HepG2 (cell line): ENCODE results near the gene DTX2. TPM values are rescaled to one million over a fixed set of nuclear protein-coding genes. Genes with fewer than 3 reads are reported as not detected.
A peak's percentile ranks its signal among the peaks of the same experiment; 100 is the strongest.
"Not testable (repeated sequence)": the region's sequence is repeated elsewhere in the genome, so short reads cannot be mapped to it uniquely, and the experiment has no call there.

ENCODE experiments used
- ARNTL ChIP-seq: sonication (generic); formaldehyde crosslinking; IDR thresholded peaks from 2 replicates; pipeline ENCODE4 v1.4.0; 2020; ENCODE audit warnings: mild to moderate bottlenecking, missing genetic modification reagents
- CBFB ChIP-seq: sonication (generic); formaldehyde crosslinking; IDR thresholded peaks from 2 replicates; pipeline ENCODE4 v1.4.0; 2020; ENCODE audit warnings: missing genetic modification reagents
- CREB1 ChIP-seq, 2 experiments: fragments of 450-650 bp in 1 of 2; IDR thresholded peaks; 2 replicates each; pipeline ENCODE4 v1.6.1; 2016 to 2017; ENCODE audit warnings: control low read depth in 1 of 2, mild to moderate bottlenecking in 1 of 2, missing compliant biosample characterization in 1 of 2, missing genetic modification characterization in 1 of 2
- ETV5 ChIP-seq: IDR thresholded peaks from 2 replicates; pipeline ENCODE4 v1.6.1; 2018; ENCODE audit warnings: missing biosample characterization, missing genetic modification reagents, inconsistent platforms, borderline replicate concordance
- HOXA7 ChIP-seq: sonication (generic); formaldehyde crosslinking; IDR thresholded peaks from 2 replicates; pipeline ENCODE4 v1.8.1; 2022; ENCODE audit warnings: mild to moderate bottlenecking, missing genetic modification reagents, moderate library complexity
- KLF9 ChIP-seq: IDR thresholded peaks from 2 replicates; pipeline ENCODE4 v1.6.1; 2016; ENCODE audit warnings: low read depth
- NCOA1 ChIP-seq: sonication (generic); formaldehyde crosslinking; IDR thresholded peaks from 2 replicates; pipeline ENCODE4 v1.9.0; 2021; ENCODE audit warnings: missing genetic modification reagents
- NCOA2 ChIP-seq: sonication (generic); formaldehyde crosslinking; IDR thresholded peaks from 2 replicates; pipeline ENCODE4 v1.8.0; 2022; ENCODE audit warnings: inconsistent platforms
- NFKB2 ChIP-seq: sonication (generic); formaldehyde crosslinking; IDR thresholded peaks from 2 replicates; pipeline ENCODE4 v1.4.0; 2020; ENCODE audit warnings: missing genetic modification reagents, borderline replicate concordance
- ZBTB3 ChIP-seq: sonication (generic); formaldehyde crosslinking; IDR thresholded peaks from 2 replicates; pipeline ENCODE4 v1.4.0; 2020; ENCODE audit warnings: low read depth, mild to moderate bottlenecking, moderate library complexity, missing genetic modification reagents, borderline replicate concordance
- ZNF160 ChIP-seq: sonication (generic); formaldehyde crosslinking; IDR thresholded peaks from 2 replicates; pipeline ENCODE4 v1.8.0; 2022; ENCODE audit warnings: mild to moderate bottlenecking, inconsistent platforms, missing genetic modification reagents
- ZNF335 ChIP-seq: sonication (generic); formaldehyde crosslinking; IDR thresholded peaks from 2 replicates; pipeline ENCODE4 v1.4.0; 2020; ENCODE audit warnings: missing genetic modification reagents
- ZNF598 ChIP-seq: sonication (generic); formaldehyde crosslinking; IDR thresholded peaks from 2 replicates; pipeline ENCODE4 v1.5.1; 2020; ENCODE audit warnings: mild to moderate bottlenecking, missing genetic modification reagents, borderline replicate concordance
- ZSCAN20 ChIP-seq: sonication (generic); formaldehyde crosslinking; IDR thresholded peaks from 2 replicates; pipeline ENCODE4 v1.4.0; 2020; ENCODE audit warnings: missing genetic modification reagents, mild to moderate bottlenecking, borderline replicate concordance
- ZSCAN22 ChIP-seq: sonication (generic); formaldehyde crosslinking; IDR thresholded peaks from 2 replicates; pipeline ENCODE4 v1.4.0; 2020; ENCODE audit warnings: mild to moderate bottlenecking, missing genetic modification reagents
- polyA plus RNA-seq, 8 experiments: library from polyadenylated mRNA; depleted of rRNA in 3 of 8; stranded (reverse) in 7 of 8; unstranded in 1 of 8; fragments of >200 nt; fragmentation: Illumina TruSeq in 4 of 8; extraction: Trizol in 4 of 8; gene quantifications; 2 replicates each; pipeline versions ENCODE4 v1.2.1 to v1.2.3, GENCODE V29; 2011 to 2016; ENCODE audit warnings: low read depth in 4 of 8, missing spikeins in 1 of 8, mixed read lengths in 1 of 8; ENCODE audit not compliant: insufficient read depth in 1 of 8
- total RNA-seq, 5 experiments: library from RNA; depleted of rRNA; stranded (reverse); fragments of >200 nt; fragmentation: Illumina TruSeq; extraction: Trizol; gene quantifications; 2 replicates each; pipeline ENCODE4 v1.2.3, GENCODE V29; 2016; ENCODE audit warnings: low read depth in 1 of 5
- TF ChIP-seq, protein P1 (sequence below): sonication (generic); formaldehyde crosslinking; conservative IDR thresholded peaks from 2 replicates; pipeline ENCODE4 v1.4.0; 2020; ENCODE audit warnings: mild to moderate bottlenecking, missing genetic modification reagents, moderate library complexity
- TF ChIP-seq, protein P2 (sequence below): sonication (generic); formaldehyde crosslinking; IDR thresholded peaks from 2 replicates; pipeline ENCODE4 v1.4.0; 2020; ENCODE audit warnings: missing genetic modification reagents
- TF ChIP-seq, protein P3 (sequence below): conservative IDR thresholded peaks from 2 replicates; pipeline ENCODE4 v1.6.1; 2018; ENCODE audit warnings: missing genetic modification reagents
- TF ChIP-seq, protein P4 (sequence below): sonication (generic); formaldehyde crosslinking; IDR thresholded peaks from 2 replicates; pipeline ENCODE4 v1.4.0; 2020; ENCODE audit warnings: mild to moderate bottlenecking, low read depth, missing genetic modification reagents

DTX2 gene
- total and polyA plus RNA-seq, 2 of the 13 experiments (the other 11 are each of a cell fraction or from before 2014, with no cell fraction given), result 5.5 to 6.2 TPM

DNA sequence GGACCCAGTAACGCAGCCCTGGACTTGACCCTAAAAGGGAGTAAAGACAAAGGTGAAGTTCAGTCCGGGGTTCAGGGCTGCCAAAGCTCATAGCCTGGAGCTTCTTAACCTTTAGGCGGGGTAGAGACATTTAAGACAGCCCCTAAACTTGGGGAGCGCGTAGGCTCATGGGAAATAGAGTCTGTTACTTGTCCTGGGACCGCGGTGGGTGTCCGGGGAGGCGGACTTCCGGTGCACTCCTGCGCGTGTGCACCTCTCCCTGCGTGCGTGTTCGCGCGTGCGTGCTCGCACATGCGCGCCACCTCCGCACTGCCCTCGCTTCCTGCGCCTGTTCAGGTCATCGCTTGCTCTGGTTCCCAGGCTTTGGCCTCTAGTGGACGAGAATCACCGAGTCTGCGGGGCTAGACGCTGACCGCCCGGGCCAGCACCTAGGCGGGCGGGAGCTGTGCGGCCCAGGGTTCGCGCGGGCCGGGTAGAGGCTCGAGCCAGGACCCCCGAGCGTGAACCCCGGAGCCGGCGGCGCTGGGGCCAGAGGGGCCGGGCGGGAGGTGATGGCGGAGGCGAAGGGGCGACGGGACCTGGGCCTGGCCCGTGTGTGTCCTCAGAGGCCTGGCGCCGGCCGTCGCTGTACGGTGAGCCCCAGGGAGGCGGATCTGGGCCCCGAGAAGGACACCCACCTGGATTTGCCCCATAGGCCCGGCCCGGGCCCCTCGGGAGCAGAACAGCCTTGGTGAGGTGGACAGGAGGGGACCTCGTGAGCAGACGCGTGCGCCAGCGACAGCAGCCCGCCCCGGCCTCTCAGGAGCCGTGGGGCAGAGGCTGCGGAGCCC, 87.7 kb downstream of the DTX2 start (continued):
- peak; percentile 73; the same call in 1 of the 2 replicates for TF ChIP-seq NCOA1 (CRISPR knock-in tag)
- peak; percentile 13; the same call in 1 of the 2 replicates for TF ChIP-seq ZSCAN20
- peak; percentile 79; the same call in 1 of the 2 replicates for TF ChIP-seq ZNF160 (CRISPR knock-in tag)
- TF ChIP-seq, protein P1, sequence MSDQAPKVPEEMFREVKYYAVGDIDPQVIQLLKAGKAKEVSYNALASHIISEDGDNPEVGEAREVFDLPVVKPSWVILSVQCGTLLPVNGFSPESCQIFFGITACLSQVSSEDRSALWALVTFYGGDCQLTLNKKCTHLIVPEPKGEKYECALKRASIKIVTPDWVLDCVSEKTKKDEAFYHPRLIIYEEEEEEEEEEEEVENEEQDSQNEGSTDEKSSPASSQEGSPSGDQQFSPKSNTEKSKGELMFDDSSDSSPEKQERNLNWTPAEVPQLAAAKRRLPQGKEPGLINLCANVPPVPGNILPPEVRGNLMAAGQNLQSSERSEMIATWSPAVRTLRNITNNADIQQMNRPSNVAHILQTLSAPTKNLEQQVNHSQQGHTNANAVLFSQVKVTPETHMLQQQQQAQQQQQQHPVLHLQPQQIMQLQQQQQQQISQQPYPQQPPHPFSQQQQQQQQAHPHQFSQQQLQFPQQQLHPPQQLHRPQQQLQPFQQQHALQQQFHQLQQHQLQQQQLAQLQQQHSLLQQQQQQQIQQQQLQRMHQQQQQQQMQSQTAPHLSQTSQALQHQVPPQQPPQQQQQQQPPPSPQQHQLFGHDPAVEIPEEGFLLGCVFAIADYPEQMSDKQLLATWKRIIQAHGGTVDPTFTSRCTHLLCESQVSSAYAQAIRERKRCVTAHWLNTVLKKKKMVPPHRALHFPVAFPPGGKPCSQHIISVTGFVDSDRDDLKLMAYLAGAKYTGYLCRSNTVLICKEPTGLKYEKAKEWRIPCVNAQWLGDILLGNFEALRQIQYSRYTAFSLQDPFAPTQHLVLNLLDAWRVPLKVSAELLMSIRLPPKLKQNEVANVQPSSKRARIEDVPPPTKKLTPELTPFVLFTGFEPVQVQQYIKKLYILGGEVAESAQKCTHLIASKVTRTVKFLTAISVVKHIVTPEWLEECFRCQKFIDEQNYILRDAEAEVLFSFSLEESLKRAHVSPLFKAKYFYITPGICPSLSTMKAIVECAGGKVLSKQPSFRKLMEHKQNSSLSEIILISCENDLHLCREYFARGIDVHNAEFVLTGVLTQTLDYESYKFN (CRISPR knock-in tag), result 0 out of 2 replicates have a peak, but pooled peaks have one; percentile 27
- 0 out of 2 replicates have a peak, but pooled peaks have one; percentile 31 for TF ChIP-seq HOXA7 (CRISPR knock-in tag)
- peak; percentile 47; the same call in 1 of the 2 replicates for TF ChIP-seq CBFB
- TF ChIP-seq, protein P2, sequence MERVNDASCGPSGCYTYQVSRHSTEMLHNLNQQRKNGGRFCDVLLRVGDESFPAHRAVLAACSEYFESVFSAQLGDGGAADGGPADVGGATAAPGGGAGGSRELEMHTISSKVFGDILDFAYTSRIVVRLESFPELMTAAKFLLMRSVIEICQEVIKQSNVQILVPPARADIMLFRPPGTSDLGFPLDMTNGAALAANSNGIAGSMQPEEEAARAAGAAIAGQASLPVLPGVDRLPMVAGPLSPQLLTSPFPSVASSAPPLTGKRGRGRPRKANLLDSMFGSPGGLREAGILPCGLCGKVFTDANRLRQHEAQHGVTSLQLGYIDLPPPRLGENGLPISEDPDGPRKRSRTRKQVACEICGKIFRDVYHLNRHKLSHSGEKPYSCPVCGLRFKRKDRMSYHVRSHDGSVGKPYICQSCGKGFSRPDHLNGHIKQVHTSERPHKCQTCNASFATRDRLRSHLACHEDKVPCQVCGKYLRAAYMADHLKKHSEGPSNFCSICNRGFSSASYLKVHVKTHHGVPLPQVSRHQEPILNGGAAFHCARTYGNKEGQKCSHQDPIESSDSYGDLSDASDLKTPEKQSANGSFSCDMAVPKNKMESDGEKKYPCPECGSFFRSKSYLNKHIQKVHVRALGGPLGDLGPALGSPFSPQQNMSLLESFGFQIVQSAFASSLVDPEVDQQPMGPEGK, result peak; percentile 66; the same call in 1 of the 2 replicates
- peak; percentile 16; the same call in 1 of the 2 replicates for TF ChIP-seq KLF9 (CRISPR knock-in tag)
- 0 out of 2 replicates have a peak, but pooled peaks have one; percentile 15 for TF ChIP-seq NCOA2 (CRISPR knock-in tag)
- peak; percentile 55; the same call in 1 of the 2 replicates for TF ChIP-seq ZBTB3 (CRISPR knock-in tag)
- TF ChIP-seq CREB1 (IDR thresholded peaks at IDR 0.05), result peak; percentile 42
- not testable (repeated sequence) for TF ChIP-seq CREB1 (CRISPR knock-in tag; IDR thresholded peaks at IDR 0.05)
- peak; percentile 42; the same call in 1 of the 2 replicates for TF ChIP-seq ZNF335 (CRISPR knock-in tag)
- TF ChIP-seq ARNTL (CRISPR knock-in tag), result 0 out of 2 replicates have a peak, but pooled peaks have one; percentile 25
- peak; percentile 54; the same call in 1 of the 2 replicates for TF ChIP-seq ZNF598 (CRISPR knock-in tag)
- peak; percentile 87 for TF ChIP-seq ETV5 (CRISPR knock-in tag)
- peak; percentile 29; the same call in 1 of the 2 replicates for TF ChIP-seq NFKB2 (CRISPR knock-in tag)
- TF ChIP-seq ZSCAN22 (CRISPR knock-in tag), result peak; percentile 70; the same call in 1 of the 2 replicates
- TF ChIP-seq, protein P3, sequence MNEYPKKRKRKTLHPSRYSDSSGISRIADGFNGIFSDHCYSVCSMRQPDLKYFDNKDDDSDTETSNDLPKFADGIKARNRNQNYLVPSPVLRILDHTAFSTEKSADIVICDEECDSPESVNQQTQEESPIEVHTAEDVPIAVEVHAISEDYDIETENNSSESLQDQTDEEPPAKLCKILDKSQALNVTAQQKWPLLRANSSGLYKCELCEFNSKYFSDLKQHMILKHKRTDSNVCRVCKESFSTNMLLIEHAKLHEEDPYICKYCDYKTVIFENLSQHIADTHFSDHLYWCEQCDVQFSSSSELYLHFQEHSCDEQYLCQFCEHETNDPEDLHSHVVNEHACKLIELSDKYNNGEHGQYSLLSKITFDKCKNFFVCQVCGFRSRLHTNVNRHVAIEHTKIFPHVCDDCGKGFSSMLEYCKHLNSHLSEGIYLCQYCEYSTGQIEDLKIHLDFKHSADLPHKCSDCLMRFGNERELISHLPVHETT (CRISPR knock-in tag), result 0 out of 2 replicates have a peak, but pooled peaks have one; percentile 31
- TF ChIP-seq, protein P4, sequence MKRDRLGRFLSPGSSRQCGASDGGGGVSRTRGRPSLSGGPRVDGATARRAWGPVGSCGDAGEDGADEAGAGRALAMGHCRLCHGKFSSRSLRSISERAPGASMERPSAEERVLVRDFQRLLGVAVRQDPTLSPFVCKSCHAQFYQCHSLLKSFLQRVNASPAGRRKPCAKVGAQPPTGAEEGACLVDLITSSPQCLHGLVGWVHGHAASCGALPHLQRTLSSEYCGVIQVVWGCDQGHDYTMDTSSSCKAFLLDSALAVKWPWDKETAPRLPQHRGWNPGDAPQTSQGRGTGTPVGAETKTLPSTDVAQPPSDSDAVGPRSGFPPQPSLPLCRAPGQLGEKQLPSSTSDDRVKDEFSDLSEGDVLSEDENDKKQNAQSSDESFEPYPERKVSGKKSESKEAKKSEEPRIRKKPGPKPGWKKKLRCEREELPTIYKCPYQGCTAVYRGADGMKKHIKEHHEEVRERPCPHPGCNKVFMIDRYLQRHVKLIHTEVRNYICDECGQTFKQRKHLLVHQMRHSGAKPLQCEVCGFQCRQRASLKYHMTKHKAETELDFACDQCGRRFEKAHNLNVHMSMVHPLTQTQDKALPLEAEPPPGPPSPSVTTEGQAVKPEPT, result peak; percentile 86; the same call in 1 of the 2 replicates
